G401 (cell line): ENCODE measurements around the gene FAM168A. TPM values are rescaled to one million over a fixed set of nuclear protein-coding genes. Genes with fewer than 3 reads are reported as not detected.
"Not testable (repeated sequence)": the region's sequence is repeated elsewhere in the genome, so short reads cannot be mapped to it uniquely, and the experiment has no call there.

Experiments used
- DNase-seq: peaks from one replicate; pipeline ENCODE4 v3.0.0-alpha.2; 2015; ENCODE audit warnings: low spot score
- in situ Hi-C: cut with HindIII; loops from 2 replicates; pipeline ENCODE4 v1.10.0; 2016; ENCODE audit warnings: low sequenced_read_pairs, mixed read lengths
- total RNA-seq: library from RNA; depleted of rRNA; stranded (reverse); fragments of >200 nt; shearing (Covaris generic); gene quantifications from 2 replicates; pipeline ENCODE4 v1.2.3, GENCODE V29; 2014

Gene FAM168A
- total RNA-seq, 1 experiment from 2014 or later: 16.7 TPM

GRCh38 chr11:73495731-73496130 is 102.2 kb downstream of the FAM168A start:
- DNase-seq: no peak
- in situ Hi-C loops: no loop called here

- peak; percentile 55 for DNase-seq
- in situ Hi-C loops: no loop called here
These were observed 103.8 kb downstream of the FAM168A start for GRCh38 chr11:73493956-73494598.

GRCh38 chr11:73481626-73482025 is 116.3 kb downstream of the FAM168A start:
- in situ Hi-C loops: no loop called here
- DNase-seq: no peak

GRCh38 chr11:73480677-73481076 is 117.2 kb downstream of the FAM168A start:
- in situ Hi-C loops: no loop called here
- no peak for DNase-seq

GRCh38 chr11:73478737-73479347 is 119.1 kb downstream of the FAM168A start:
- in situ Hi-C loops: no loop called here
- no peak for DNase-seq

GRCh38 chr11:73477518-73477917 is 120.4 kb downstream of the FAM168A start:
- no peak for DNase-seq
- in situ Hi-C loops: no loop called here

GRCh38 chr11:73475549-73476095 is 122.3 kb downstream of the FAM168A start:
- no peak for DNase-seq
- in situ Hi-C loops: no loop called here

- no peak for DNase-seq
- in situ Hi-C loops: no loop called here
These were observed 124.7 kb downstream of the FAM168A start for GRCh38 chr11:73473252-73473651.

GRCh38 chr11:73470036-73470612 is 127.8 kb downstream of the FAM168A start:
- DNase-seq, in situ Hi-C loops: not testable (repeated sequence)

- in situ Hi-C loops: no loop called here
- DNase-seq: no peak
These were observed 128.5 kb downstream of the FAM168A start for GRCh38 chr11:73469401-73469800.

- no peak for DNase-seq
- in situ Hi-C loops: no loop called here
These were observed 129.2 kb downstream of the FAM168A start for GRCh38 chr11:73468590-73469161.

- DNase-seq: no peak
- in situ Hi-C loops: no loop called here
These were observed 130.4 kb downstream of the FAM168A start for GRCh38 chr11:73467505-73467904.

GRCh38 chr11:73466643-73467042 is 131.3 kb downstream of the FAM168A start:
- DNase-seq: no peak
- in situ Hi-C loops: no loop called here

GRCh38 chr11:73465871-73466270 is 132.0 kb downstream of the FAM168A start:
- in situ Hi-C loops: no loop called here
- no peak for DNase-seq

GRCh38 chr11:73465023-73465675 is 132.8 kb downstream of the FAM168A start:
- DNase-seq: no peak
- in situ Hi-C loops: no loop called here

GRCh38 chr11:73464347-73464746 is 133.6 kb downstream of the FAM168A start:
- in situ Hi-C loops: no loop called here
- DNase-seq: no peak

- no peak for DNase-seq
- in situ Hi-C loops: no loop called here
These were observed 134.6 kb downstream of the FAM168A start for GRCh38 chr11:73463359-73463758.

- DNase-seq: no peak
- in situ Hi-C loops: no loop called here
These were observed 135.9 kb downstream of the FAM168A start for GRCh38 chr11:73461964-73462363.

GRCh38 chr11:73461335-73461840 is 136.5 kb downstream of the FAM168A start:
- in situ Hi-C loops: no loop called here
- no peak for DNase-seq
